HG02759 (cell line): ENCODE measurements around the gene MAPKAPK2.

ENCODE experiments used
- ATAC-seq: cut with Tn5 transposase; IDR thresholded peaks from one replicate; pipeline ENCODE4 v1.9.1; 2021; ENCODE audit warnings: mild to moderate bottlenecking, moderate library complexity; ENCODE audit not compliant: unreplicated experiment

MAPKAPK2 gene

DNA sequence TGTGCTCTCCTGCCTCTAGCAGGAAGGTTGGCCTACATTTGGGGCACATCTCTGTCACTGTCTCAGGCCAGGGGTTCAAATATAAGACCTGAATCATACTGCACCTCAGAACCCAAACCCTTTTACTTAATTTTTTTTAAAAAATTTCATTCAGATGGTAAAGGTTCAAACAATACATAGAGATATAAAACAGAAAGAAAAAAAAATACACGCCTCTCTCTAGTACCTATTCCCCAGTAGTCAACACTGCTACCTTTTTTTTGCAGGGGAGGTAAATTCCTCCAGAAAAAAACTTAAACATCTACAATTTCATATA is 32.9 kb downstream of the MAPKAPK2 start:
- ATAC-seq = no peak

DNA sequence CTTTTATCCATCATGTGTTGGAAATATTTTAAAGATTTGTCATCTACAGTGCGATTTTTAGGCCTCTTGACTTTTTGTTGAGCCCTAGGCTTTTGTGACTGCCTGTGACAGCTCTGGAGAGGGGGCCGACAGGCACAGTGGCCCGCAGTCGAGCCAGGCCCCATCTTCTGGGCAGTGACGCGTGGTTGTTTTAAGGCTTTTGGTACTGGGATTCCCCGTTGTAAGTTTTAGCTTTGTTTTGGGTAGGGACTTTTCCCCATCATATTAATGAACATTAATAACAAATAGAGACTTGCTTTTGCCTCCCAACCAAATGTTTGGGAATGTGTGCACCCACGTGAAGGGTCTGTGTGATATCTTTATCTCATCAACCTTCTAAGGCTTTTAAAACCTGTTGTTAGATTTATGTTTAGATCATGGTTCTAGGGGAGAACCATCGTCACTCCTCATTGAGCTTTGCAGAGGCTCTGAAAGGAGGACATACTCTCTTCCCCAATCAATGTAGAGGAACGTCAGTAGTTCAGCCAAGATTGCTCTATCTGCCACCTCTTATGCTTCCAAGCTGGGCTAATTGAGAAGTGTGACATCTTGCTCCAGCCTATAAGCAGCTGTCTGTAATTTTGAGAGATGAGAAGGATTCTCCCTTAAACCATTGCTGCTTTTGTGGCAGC is 34.6 kb downstream of the MAPKAPK2 start:
- ATAC-seq = peak; percentile 51

DNA sequence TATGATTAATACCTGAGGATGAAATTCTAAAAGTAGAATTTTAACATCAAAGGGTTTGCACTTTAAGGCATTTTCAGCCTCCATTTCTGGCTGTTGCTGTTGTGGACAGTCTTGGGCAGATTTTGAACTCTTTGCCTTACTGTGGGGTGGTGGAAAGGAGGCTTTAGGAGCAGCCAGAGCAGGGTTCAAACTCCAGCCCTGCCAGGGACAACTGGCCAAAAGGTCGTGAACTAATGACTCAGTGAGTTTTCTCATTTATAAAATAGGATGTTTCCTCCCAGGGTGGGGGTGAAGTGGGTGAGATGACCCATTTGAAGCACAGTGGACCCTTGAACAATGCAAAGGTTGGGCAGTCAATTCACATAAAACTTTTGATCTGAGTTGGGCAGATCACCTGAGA is 36.7 kb downstream of the MAPKAPK2 start:
- ATAC-seq = no peak

DNA sequence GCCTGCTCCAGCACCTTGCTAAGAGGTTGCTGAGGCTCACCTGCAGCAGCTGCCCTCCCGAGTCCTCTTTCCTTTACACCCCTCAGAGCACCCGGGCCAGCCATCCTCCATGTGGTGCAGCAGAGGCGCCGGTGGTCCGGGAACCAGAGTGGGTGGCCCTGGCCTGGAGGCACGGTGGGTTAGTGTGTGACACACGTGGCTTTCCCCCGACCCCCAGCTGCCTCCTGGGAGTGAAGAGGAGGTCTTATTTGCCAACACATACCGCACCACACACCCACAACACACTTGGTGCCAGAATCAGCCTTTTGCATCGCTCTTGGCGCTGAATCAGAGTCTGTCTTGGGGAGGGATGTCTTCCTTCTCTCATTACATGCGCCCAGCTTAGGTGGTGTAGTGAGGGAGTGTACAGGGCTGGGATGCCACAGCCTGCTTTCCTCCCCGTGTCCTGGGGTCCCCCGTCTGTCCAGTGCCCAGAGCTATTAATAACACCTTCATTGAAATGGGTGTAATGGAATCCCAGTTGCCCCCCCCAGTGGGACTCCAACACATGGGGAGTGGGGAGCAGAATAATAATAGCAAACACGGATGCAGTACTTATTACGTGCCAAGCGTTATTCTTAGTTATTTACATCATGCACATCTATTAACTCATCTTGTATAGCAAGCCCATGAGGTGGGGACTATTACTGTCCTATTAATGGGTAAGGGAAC is 38.2 kb downstream of the MAPKAPK2 start:
- ATAC-seq = no peak

DNA sequence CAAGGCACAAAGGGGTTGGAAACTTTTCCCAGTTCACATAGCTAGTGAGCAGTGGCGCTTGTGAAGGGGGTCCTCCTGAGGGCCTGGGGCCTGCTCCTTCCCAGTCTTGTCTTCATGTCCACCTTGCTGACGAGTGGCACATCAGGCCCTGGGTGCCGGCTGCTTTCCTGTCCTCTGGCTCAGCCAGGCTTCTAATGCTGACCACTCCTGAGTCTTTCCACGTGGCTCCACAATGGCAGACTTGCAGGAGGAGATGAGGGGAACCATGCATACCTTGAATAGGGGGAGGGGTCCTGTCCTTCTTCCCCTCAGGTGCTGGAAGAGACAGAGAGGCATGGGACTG is 38.7 kb downstream of the MAPKAPK2 start:
- no peak for ATAC-seq

DNA sequence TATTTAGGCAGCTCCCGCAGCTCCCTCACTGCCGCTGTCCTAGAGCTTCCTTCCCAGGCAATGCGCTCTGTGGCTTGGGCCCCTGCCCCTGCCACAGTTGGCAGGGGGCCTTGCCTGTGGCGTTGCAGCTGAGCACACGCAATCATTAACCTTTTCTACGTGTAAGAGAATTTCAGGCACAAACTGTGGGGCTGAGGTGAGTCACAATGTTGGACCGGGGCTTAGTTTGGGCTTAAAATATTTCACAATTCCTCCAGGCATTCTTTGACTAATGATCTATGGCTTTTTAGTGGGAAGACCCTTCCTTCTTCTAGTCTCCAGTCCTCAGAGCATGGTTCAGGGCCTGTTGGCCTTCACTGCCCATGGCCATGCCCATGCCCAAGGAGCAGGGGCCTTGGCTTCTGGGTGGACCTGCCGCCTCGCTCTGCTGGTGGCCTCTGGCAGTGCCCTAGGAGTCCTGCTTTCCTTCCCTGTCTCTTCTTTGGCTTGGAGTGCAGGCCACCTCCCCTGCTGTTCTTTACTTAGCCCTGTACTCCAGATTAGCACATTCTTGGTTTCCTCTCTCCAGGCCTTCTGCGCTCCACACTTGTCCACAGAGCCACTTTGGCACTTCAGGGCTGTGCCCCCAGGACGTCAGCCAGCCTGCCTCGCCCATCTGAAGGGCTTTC is 39.2 kb downstream of the MAPKAPK2 start:
- ATAC-seq = no peak

DNA sequence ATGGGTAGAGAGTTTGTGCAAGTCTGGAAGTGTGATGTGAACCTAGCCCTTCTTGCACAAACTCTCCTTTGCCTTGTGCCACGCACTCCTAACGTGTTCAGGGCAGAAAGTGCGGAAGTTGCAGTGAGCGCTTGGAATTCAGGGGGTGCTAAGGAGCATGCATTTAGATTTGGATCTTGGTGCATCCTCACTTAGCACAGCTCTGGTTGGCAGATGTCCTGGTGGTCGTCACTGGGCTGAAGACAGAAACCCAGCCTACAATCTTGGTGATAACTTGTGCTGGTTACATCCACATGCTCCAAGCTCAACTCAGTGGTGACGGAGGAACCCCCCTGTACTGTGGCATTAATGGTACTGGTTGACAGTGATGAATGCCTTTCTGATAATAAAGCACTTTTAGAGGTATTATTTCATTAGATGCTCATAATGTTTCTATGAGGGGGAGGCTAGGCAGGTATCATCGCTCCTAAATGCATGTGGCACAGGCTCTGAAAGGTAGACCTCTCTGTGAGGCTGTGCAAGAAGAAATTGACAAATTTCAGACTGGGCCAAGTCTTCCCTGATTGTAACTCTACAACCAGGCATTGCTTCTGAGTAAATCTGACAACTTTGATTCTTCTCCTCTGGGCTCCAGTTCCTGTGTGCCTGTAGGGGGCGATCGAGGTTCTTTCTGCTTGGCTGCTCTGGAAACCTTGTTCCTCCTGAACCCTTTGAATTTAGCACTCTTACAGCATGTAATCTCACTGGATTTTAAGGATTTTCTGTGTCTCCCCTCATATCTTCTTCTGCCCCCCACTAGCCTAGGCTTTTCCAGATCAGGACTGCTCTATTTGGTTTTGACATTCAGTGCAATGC is 40.6 kb downstream of the MAPKAPK2 start:
- no peak for ATAC-seq

DNA sequence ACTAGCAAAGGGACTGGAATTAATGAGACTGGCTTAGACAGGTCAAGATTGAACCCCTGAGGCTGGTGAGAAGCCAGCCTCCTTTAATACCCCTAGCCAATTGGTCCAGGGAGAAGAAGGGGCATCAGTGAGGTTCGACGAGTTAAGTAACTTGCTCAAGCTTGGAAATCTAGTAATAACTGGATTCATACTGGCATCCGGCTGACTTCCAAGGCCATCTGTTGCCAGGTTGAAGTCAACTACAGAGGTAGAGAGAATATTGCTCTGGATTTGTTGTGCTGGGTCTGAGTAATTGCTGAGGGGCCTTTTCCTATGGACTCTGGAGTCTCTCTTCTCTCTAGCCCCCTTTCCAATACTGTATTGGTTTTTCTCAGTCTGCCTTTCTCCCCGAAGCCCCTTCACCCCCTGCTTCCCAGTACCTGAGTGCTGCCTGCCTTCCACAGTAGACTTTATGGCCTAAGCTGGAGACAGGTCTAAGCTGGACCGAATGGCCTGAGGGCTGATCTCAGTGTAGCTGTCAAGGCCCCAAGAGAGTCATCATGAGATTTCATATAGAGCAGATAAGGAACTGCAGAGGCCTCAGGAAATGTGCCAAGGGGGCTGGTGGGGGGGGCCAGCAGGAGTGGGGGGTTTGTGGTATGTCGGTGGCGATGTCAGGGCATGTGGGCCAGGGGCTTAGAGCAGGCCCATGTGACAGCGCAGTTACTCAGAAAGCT is 43.4 kb downstream of the MAPKAPK2 start:
- ATAC-seq = no peak

DNA sequence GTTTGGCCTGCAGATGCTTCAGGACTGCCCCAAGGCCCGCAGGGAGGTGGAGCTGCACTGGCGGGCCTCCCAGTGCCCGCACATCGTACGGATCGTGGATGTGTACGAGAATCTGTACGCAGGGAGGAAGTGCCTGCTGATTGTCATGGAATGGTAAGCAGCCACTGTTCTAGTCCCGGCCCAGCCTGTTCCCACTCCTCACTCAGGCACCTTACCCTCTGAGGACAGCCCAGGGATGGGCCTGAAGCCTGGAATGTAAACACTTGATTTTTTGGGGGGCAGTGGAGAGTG is 43.9 kb downstream of the MAPKAPK2 start:
- ATAC-seq = no peak

DNA sequence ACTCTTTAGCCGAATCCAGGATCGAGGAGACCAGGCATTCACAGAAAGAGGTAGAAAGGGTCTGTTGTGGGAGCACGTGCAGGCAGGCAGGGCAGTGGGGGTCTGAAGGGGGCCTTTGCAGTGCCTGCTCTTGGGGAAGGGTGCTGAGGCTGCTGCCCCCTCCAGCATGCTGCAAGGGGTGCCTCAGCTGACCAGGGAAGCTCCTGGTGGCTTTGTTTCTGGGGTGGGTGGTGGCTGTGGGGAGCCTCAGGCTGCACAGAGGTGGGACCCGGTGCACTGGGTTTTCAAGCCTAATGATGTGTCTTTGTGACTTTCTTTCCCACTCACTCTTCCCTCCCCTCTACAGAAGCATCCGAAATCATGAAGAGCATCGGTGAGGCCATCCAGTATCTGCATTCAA is 44.3 kb downstream of the MAPKAPK2 start:
- ATAC-seq = no peak

DNA sequence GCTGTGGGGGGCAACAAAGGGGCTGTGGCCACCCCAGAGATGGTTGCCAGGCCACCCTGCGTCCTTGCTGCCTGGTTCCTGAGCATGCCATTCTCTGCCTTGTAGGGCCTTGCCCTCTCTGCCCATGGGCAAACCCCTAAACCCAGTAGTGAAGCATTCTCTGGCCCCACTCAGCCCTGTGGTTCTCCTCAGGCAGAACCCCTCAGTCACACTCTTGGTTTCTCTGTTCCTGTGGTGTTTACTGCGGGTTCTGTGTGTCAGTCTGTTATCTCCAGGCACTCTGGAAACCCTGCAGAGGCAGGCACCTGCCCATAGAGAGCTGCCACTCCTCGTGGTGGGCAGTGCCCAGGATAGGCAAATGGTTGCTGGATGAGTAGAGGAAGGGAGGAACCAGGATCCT is 44.8 kb downstream of the MAPKAPK2 start:
- ATAC-seq = no peak

DNA sequence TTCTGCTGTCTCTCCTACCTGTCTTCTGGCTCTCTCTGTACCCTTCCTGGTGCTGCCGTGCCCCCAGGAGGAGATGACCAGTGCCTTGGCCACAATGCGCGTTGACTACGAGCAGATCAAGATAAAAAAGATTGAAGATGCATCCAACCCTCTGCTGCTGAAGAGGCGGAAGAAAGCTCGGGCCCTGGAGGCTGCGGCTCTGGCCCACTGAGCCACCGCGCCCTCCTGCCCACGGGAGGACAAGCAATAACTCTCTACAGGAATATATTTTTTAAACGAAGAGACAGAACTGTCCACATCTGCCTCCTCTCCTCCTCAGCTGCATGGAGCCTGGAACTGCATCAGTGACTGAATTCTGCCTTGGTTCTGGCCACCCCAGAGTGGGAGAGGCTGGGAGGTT is 47.8 kb downstream of the MAPKAPK2 start:
- no peak for ATAC-seq

DNA sequence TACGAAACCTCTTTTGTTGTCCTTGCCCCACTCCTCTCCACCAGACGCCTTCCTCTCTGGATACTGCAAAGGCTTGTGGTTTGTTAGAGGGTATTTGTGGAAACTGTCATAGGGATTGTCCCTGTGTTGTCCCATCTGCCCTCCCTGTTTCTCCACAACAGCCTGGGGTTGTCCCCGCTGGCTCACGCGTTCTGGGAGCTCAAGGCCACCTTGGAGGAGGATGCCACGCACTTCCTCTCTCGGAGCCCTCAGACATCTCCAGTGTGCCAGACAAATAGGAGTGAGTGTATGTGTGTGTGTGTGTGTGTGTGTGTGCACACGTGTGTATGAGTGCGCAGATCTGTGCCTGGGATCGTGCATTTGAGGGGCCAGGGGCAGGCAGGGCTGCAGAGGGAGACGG is 48.3 kb downstream of the MAPKAPK2 start:
- ATAC-seq = no peak

DNA sequence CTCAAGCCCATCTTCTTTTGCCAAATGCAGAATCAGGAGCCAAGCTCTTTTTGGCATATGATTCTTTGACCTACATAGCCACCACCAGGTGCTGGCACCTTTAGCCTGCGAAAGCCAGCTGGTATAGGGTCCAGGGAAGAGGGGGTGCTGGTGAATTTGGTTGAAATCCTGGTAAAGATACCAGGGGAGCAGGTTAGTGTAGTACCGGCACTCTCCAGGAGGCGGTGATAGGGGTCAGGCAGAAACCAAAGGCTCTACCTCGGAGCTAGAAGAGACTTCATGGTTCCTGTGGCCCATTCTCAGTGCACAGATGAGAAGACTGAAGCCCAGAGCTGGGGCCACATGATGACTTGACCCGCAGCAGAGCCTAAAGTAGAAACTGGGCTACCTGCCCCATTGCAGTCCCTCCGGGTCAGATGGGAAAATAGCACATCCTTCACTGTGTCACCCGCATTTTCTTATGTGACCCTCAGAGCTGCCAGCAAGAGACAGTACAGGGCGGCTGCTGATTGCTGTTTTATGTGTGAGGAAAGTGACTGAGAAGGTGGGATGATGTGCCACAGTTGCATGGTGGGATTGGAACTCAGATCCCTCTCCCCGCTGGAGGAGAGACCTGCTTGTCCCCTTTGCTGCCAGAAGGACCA is 49.9 kb downstream of the MAPKAPK2 start:
- no peak for ATAC-seq

DNA sequence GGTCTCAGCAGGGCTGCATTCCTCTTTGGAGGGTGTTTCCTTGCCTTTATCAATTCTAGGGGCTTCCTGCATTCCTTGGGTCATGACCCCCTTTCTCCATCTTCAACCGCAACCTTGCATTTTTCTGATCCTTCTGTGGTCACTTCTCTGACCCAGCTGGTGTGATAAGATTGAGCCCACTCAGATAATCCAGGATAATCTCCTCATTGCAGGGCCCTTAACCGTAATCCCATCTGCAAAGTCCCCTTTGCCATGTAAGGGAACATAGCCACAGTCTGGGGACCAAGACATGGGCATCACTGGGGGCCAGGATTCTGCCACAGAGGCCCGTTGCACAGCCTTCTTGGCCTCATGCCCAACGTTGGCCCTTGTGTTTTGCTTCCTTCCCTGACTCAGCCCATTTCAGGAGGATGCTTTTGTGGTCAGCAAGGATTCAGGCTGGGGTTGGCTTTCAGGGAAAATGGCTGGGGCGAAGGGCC is 50.9 kb downstream of the MAPKAPK2 start:
- ATAC-seq = no peak

DNA sequence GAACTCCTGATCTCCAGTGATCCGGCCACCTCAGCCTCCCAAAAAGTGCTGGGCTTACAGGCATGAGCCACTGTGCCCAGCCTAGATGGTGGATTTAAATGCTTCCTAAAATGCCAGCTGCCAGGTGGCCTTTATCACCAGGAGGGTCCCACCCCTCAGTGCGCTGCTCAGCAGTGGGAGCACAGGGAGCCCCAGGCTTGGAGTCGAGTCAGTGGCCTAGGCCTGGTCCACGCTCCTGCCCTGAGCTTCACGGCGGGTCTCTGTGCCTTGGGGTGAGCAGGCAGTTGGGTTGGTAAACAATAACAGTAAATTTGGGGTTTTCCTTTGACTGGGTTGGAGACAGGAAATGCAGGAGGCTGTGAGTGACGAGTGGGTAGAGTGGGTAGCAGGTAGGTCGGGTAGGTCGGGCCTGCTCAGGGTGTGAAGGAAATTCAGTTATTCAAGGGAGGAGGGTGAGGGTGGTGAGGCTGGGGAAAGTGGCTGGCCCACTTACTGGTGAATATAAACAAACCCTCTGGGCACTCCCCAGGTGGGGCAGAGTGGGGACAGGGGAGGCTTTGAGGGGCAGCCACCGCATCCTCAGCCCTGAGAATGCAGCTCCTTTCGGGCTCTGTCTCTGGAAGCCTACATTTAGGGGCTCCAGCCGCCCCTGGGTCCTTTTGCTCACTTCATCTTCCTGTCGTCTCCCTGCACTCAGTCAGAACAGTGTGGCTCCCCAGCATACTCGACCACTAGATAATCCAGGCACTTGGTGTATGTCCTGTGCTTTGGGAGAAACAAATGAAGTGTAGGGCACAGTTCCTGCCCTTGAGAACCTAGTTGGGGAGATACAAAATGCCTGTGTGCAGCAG is 52.4 kb downstream of the MAPKAPK2 start:
- no peak for ATAC-seq

DNA sequence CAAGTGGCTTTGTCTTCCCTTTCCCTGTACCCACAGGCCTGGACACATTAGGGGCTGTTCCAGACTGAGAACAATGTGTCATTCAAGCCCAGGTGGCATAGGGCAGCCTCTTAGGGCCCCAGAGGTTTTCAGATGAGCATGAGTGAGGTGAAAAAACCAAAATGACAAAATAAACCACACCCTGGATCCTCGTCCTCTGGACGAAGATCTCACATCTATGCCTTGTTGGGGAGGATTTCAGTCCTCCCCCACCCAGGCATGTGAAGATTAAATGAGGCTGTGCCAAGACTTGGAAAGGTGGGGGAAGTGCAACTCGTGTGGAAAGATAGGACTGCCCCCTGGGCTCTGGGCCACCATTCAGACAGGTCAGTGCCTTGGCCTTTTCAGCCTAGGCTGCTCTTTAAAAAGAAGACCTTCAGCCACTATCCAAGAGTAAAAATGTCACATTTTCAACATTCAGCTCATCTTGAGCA is 53.1 kb downstream of the MAPKAPK2 start:
- no peak for ATAC-seq

DNA sequence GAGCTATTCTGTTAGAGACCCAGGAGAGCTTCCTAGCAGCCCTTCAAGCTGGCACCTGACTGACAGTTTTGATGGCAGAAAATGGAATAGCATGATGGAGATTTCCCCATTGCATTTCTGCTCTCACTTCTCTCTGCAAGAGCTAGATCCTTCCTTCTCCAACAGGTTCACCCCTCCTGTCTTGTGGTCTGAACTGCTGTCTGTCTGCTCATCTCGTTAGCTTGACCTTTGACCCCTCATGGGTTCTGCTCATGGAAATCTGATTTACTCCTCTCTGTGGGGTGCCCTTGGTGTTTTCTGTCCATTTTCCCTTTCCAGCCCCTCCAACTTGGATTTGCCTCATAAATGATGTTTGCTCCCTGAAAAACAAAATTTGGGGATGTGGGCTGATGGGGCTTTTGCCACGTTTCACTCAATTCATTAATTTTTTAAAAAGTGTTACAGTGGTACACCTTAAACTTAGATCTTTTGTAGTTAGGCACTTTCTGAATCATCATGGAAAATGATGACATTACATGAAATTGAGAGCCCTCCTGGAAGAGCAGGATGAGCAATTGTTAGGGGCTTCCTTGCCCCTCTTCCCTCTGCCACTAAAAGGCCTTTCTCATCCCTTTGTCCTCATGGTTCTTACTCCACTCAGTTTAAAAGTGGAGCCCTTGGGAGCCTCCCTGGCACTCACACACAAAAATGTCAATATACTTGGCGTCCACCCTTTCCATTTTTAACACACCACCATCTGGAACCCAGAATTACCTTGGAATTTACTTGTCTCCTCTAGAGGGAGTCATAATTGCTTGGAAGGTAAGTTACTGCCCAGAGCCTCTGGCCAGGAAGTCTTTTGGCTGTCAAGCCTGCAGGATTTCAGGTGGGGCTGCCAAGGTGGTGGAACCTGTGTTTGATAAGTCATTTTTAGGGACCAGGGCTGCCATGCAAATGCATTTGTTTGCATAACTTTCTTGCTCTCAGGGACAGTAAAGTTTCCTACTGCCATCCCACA is 54.0 kb downstream of the MAPKAPK2 start:
- ATAC-seq = no peak
